ENCODE results near the gene SNCB.

The SNCB gene

DNA sequence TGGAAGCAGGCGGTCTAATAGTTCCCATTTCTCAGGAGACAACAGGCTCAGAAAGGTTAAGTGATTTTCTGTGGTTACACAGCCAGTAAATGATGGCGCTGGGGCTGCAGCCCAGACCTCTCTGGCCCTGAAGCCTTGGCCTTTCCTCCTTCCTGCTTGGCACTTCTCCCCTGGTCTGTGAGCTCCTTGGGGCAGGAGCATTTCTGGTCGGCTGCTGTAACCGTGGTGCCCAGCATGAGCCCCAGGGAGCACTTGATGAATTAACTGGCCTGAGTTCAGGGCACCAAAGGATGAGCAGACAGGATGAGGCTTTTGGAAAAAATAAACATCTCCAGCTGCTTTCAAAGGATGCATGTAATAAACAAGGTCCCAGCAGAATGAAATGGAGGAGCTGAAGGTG is 51.0 kb downstream of the SNCB start:
- no peak for TF ChIP-seq POLR2A (IDR thresholded peaks at IDR 0.05; ENCODE audit: extremely low read depth, insufficient read length)
- no peak for DNase-seq (ENCODE audit: low read depth)
- H3K4me3 ChIP-seq (ENCODE audit: low read depth, low read length), result no peak overlapping the region

DNA sequence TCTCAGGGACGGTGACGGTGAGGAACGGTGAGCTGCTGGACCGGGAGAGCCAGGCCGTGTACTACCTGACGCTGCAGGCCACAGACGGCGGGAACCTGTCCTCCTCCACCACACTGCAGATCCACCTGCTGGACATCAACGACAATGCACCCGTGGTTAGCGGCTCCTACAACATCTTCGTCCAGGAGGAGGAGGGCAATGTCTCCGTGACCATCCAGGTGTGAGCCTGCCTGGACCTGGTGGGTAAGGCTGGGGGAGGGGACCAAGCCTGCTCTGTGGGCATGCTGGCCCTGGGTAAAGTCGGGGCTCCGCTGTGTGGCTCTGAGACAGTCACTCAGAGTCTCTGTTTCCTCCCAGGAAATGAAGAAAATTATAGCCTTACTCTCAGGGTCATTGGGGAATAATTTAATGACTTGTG is 51.9 kb downstream of the SNCB start:
- TF ChIP-seq, protein P1, sequence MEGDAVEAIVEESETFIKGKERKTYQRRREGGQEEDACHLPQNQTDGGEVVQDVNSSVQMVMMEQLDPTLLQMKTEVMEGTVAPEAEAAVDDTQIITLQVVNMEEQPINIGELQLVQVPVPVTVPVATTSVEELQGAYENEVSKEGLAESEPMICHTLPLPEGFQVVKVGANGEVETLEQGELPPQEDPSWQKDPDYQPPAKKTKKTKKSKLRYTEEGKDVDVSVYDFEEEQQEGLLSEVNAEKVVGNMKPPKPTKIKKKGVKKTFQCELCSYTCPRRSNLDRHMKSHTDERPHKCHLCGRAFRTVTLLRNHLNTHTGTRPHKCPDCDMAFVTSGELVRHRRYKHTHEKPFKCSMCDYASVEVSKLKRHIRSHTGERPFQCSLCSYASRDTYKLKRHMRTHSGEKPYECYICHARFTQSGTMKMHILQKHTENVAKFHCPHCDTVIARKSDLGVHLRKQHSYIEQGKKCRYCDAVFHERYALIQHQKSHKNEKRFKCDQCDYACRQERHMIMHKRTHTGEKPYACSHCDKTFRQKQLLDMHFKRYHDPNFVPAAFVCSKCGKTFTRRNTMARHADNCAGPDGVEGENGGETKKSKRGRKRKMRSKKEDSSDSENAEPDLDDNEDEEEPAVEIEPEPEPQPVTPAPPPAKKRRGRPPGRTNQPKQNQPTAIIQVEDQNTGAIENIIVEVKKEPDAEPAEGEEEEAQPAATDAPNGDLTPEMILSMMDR (IDR thresholded peaks at IDR 0.05; ENCODE audit: low read depth, low read length), result peak; percentile 38
- TF ChIP-seq MAX (IDR thresholded peaks at IDR 0.05; ENCODE audit: low read depth, low read length), result no peak
- no peak overlapping the region for H3K4me3 ChIP-seq (ENCODE audit: low read depth, low read length)
- peak; percentile 34 for DNase-seq (ENCODE audit: low read depth)

DNA sequence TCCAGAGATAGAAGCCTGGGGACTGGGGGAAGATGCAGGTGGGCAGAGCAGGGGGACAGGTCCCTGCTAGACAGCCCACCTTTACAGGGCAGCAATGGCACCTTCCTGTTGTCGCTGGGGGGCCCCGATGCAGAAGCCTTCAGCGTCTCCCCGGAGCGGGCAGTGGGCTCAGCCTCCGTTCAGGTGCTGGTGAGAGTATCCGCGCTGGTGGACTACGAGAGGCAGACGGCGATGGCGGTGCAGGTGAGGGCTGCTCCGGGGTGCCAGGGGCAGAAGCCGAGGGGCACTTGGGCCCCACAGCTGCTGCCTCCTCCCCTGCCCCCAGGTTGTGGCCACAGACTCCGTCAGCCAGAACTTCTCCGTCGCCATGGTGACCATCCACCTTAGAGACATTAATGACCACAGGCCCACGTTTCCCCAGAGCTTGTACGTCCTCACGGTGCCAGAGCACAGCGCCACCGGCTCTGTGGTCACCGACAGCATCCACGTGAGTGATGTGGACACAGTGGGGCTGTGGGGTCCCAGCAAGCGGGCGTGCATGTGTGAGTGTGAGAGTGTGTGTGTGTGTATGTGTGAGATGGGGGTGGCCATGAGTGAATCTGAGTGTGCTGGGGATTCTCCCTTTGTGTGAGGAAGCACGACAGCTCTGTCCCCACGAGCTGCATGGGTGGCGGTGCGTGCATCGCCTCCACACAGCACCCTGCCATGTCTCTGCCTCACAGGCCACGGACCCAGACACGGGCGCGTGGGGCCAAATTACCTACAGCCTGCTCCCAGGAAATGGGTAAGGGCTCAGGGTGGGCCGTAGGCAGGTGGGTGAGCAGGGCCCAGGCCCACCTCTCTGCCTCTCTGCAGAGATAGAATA is 52.8 kb downstream of the SNCB start:
- H3K4me3 ChIP-seq (ENCODE audit: low read depth, low read length), result no peak overlapping the region
- TF ChIP-seq MAX (IDR thresholded peaks at IDR 0.05; ENCODE audit: low read depth, low read length) (no peak), POLR2A (IDR thresholded peaks at IDR 0.05; ENCODE audit: extremely low read depth, insufficient read length) (no peak), MYC (IDR thresholded peaks at IDR 0.05; ENCODE audit: low read depth, low read length) (no peak)
- TF ChIP-seq, protein P1 (IDR thresholded peaks at IDR 0.05; ENCODE audit: low read depth, low read length), result no peak
- no peak for DNase-seq (ENCODE audit: low read depth)

GRCh38 chr5:176575488-176576422 is 54.6 kb downstream of the SNCB start:
- TF ChIP-seq POLR2A (IDR thresholded peaks at IDR 0.05; ENCODE audit: extremely low read depth, insufficient read length) (no peak), MYC (IDR thresholded peaks at IDR 0.05; ENCODE audit: low read depth, low read length) (no peak), MAX (IDR thresholded peaks at IDR 0.05; ENCODE audit: low read depth, low read length) (no peak)
- TF ChIP-seq, protein P1 (IDR thresholded peaks at IDR 0.05; ENCODE audit: low read depth, low read length), result no peak
- DNase-seq (ENCODE audit: low read depth), result no peak

DNA sequence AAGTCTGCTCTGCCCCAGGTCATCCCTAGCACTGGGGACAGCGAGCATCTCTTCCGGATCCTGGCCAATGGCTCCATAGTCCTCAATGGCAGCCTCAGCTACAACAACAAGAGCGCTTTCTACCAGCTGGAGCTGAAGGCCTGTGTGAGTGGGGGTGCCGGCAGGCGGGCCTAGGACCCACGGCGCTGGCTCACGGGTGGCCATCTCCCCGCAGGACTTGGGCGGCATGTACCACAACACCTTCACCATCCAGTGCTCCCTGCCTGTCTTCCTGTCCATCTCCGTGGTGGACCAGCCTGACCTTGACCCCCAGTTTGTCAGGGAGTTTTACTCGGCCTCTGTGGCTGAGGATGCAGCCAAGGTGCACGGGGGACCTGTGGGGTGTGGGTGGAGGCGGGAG is 55.3 kb downstream of the SNCB start:
- no peak for DNase-seq (ENCODE audit: low read depth)
- TF ChIP-seq POLR2A (IDR thresholded peaks at IDR 0.05; ENCODE audit: extremely low read depth, insufficient read length), result no peak
- TF ChIP-seq, protein P1 (IDR thresholded peaks at IDR 0.05; ENCODE audit: low read depth, low read length), result no peak
- no peak for TF ChIP-seq MYC (IDR thresholded peaks at IDR 0.05; ENCODE audit: low read depth, low read length)
- no peak for TF ChIP-seq MAX (IDR thresholded peaks at IDR 0.05; ENCODE audit: low read depth, low read length)
- H3K4me3 ChIP-seq (ENCODE audit: low read depth, low read length), result no peak overlapping the region

More at GRCh38 chr5:176575488-176576422, 54.6 kb downstream of the SNCB start:
- H3K4me3 ChIP-seq (ENCODE audit: low read depth, low read length), result no peak overlapping the region

- TF ChIP-seq POLR2A (IDR thresholded peaks at IDR 0.05; ENCODE audit: extremely low read depth, insufficient read length) (no peak), MYC (IDR thresholded peaks at IDR 0.05; ENCODE audit: low read depth, low read length) (no peak), MAX (IDR thresholded peaks at IDR 0.05; ENCODE audit: low read depth, low read length) (no peak)
- TF ChIP-seq, protein P1 (IDR thresholded peaks at IDR 0.05; ENCODE audit: low read depth, low read length), result no peak
- no peak overlapping the region for H3K4me3 ChIP-seq (ENCODE audit: low read depth, low read length)
- DNase-seq (ENCODE audit: low read depth), result no peak
Measured at GRCh38 chr5:176574297-176574591, 56.1 kb downstream of the SNCB start.
